ELF-1 (cell line): ENCODE results near the gene ASTL.
"Not testable (repeated sequence)": the region's sequence is repeated elsewhere in the genome, so short reads cannot be mapped to it uniquely, and the experiment has no call there.

Experiments
- DNase-seq: peaks from one replicate; pipeline ENCODE4 v3.0.0-alpha.2; 2016; ENCODE audit warnings: low read depth, low spot score

ASTL gene

GRCh38 chr2:96138179-96139145, at the start of gene ASTL:
Gene ASTL, minus strand, starts transcription at chr2:96138502. Its CDS starts 66 bp downstream, at chr2:96138436.
- DNase-seq, result peak; percentile 73

- DNase-seq, result no peak
Observed at GRCh38 chr2:96186562-96186961, 48.3 kb upstream of the ASTL start.

- DNase-seq, result no peak
Observed at GRCh38 chr2:96185516-96185915, 47.2 kb upstream of the ASTL start.

GRCh38 chr2:96184989-96185388, 46.7 kb upstream of the ASTL start:
- no peak for DNase-seq

GRCh38 chr2:96184188-96184587, 45.9 kb upstream of the ASTL start:
- DNase-seq, result no peak

GRCh38 chr2:96181529-96181928, 43.2 kb upstream of the ASTL start:
- no peak for DNase-seq

- no peak for DNase-seq
Observed at GRCh38 chr2:96180521-96180920, 42.2 kb upstream of the ASTL start.

- no peak for DNase-seq
Observed at GRCh38 chr2:96180002-96180401, 41.7 kb upstream of the ASTL start.

GRCh38 chr2:96176661-96177060, 38.4 kb upstream of the ASTL start:
- no peak for DNase-seq

GRCh38 chr2:96175951-96176350, 37.6 kb upstream of the ASTL start:
- no peak for DNase-seq

GRCh38 chr2:96174251-96175144, 36.2 kb upstream of the ASTL start:
- DNase-seq, result peak; percentile 75

GRCh38 chr2:96171831-96172230, 33.5 kb upstream of the ASTL start:
- DNase-seq, result no peak

GRCh38 chr2:96170626-96171025, 32.3 kb upstream of the ASTL start:
- no peak for DNase-seq

- DNase-seq, result no peak
Observed at GRCh38 chr2:96169868-96170507, 31.7 kb upstream of the ASTL start.

- no peak for DNase-seq
Observed at GRCh38 chr2:96167407-96168013, 29.2 kb upstream of the ASTL start.

- DNase-seq, result peak; percentile 86
Observed at GRCh38 chr2:96164459-96165184, 26.3 kb upstream of the ASTL start.

GRCh38 chr2:96163768-96164429, 25.6 kb upstream of the ASTL start:
- no peak for DNase-seq

GRCh38 chr2:96163415-96163767, 25.1 kb upstream of the ASTL start:
- DNase-seq, result no peak

- DNase-seq, result no peak
Observed at GRCh38 chr2:96161898-96162297, 23.6 kb upstream of the ASTL start.

GRCh38 chr2:96160366-96160765, 22.1 kb upstream of the ASTL start:
- DNase-seq, result not testable (repeated sequence)
